HepG2 (cell line): ENCODE data around the gene MMUT. TPM values are rescaled to one million over a fixed set of nuclear protein-coding genes. Genes with fewer than 3 reads are reported as not detected.

Source experiments
- ATF7 ChIP-seq, 2 experiments: fragments of 450-650 bp in 1 of 2; sonication (generic) in 1 of 2; formaldehyde crosslinking in 1 of 2; IDR thresholded peaks; 2 replicates each; pipeline versions ENCODE4 v1.4.0 to v1.6.1; 2016 to 2020; ENCODE audit warnings: antibody characterized with exemption in 1 of 2, mild to moderate bottlenecking in 1 of 2, missing genetic modification reagents in 1 of 2
- ATRX ChIP-seq: sonication (generic); formaldehyde crosslinking; IDR thresholded peaks from 2 replicates; pipeline ENCODE4 v1.4.0; 2020; ENCODE audit warnings: missing genetic modification reagents, borderline replicate concordance
- EED ChIP-seq: sonication (generic); formaldehyde crosslinking; IDR thresholded peaks from 2 replicates; pipeline ENCODE4 v1.5.0; 2020; ENCODE audit warnings: mild to moderate bottlenecking, missing genetic modification reagents
- ELF1 ChIP-seq: sonication (generic); formaldehyde crosslinking; IDR thresholded peaks from 2 replicates; pipeline ENCODE4 v1.4.0; 2020; ENCODE audit warnings: missing genetic modification reagents
- ERF ChIP-seq: IDR thresholded peaks from 2 replicates; pipeline ENCODE4 v1.6.1; 2018; ENCODE audit warnings: missing biosample characterization, missing genetic modification reagents
- GATAD2A ChIP-seq: IDR thresholded peaks from 2 replicates; pipeline ENCODE4 v1.6.1; 2016
- HNF1A ChIP-seq, 2 experiments: sonication (generic) in 1 of 2; formaldehyde crosslinking in 1 of 2; IDR thresholded peaks; 2 replicates each; pipeline versions ENCODE4 v1.4.0 to v1.6.1; 2016 to 2020; ENCODE audit warnings: borderline replicate concordance in 1 of 2, low read depth in 1 of 2, mild to moderate bottlenecking in 1 of 2, missing genetic modification reagents in 1 of 2
- KAT7 ChIP-seq: IDR thresholded peaks from 2 replicates; pipeline ENCODE4 v1.6.1; 2018; ENCODE audit warnings: borderline replicate concordance, missing compliant biosample characterization
- KMT2A ChIP-seq: sonication (generic); formaldehyde crosslinking; IDR thresholded peaks from 2 replicates; pipeline ENCODE4 v1.4.0; 2020; ENCODE audit warnings: missing genetic modification reagents
- PREB ChIP-seq: sonication (generic); formaldehyde crosslinking; IDR thresholded peaks from 2 replicates; pipeline ENCODE4 v1.4.0; 2020; ENCODE audit warnings: missing genetic modification reagents
- REL ChIP-seq: sonication (generic); formaldehyde crosslinking; conservative IDR thresholded peaks from 2 replicates; pipeline ENCODE4 v1.8.0; 2022; ENCODE audit warnings: mild to moderate bottlenecking, missing genetic modification reagents, moderate library complexity
- TARDBP ChIP-seq: sonication (generic); formaldehyde crosslinking; IDR thresholded peaks from 2 replicates; pipeline ENCODE4 v1.8.0; 2022; ENCODE audit warnings: mild to moderate bottlenecking, missing genetic modification reagents
- THAP9 ChIP-seq: sonication (generic); formaldehyde crosslinking; IDR thresholded peaks from 2 replicates; pipeline ENCODE4; 2020; ENCODE audit warnings: missing genetic modification reagents, mild to moderate bottlenecking, borderline replicate concordance
- ZBTB2 ChIP-seq: sonication (generic); formaldehyde crosslinking; IDR thresholded peaks from 2 replicates; pipeline ENCODE4 v1.8.0; 2022; ENCODE audit warnings: low read depth, missing genetic modification reagents
- ZFP36L1 ChIP-seq: sonication (generic); formaldehyde crosslinking; IDR thresholded peaks from 2 replicates; pipeline ENCODE4 v1.8.0; 2022; ENCODE audit warnings: mild to moderate bottlenecking, missing genetic modification reagents, moderate library complexity
- ZNF768 ChIP-seq: sonication (generic); formaldehyde crosslinking; IDR thresholded peaks from 2 replicates; pipeline ENCODE4 v1.4.0; 2020; ENCODE audit warnings: missing genetic modification reagents
- ZSCAN5A ChIP-seq: sonication (generic); formaldehyde crosslinking; IDR thresholded peaks from 2 replicates; pipeline ENCODE4 v1.8.0; 2022; ENCODE audit warnings: mild to moderate bottlenecking, missing genetic modification reagents, borderline replicate concordance
- polyA plus RNA-seq, 8 experiments: library from polyadenylated mRNA; depleted of rRNA in 3 of 8; stranded (reverse) in 7 of 8; unstranded in 1 of 8; fragments of >200 nt; fragmentation: Illumina TruSeq in 4 of 8; extraction: Trizol in 4 of 8; gene quantifications; 2 replicates each; pipeline versions ENCODE4 v1.2.1 to v1.2.3, GENCODE V29; 2011 to 2016; ENCODE audit warnings: low read depth in 4 of 8, missing spikeins in 1 of 8, mixed read lengths in 1 of 8; ENCODE audit not compliant: insufficient read depth in 1 of 8
- total RNA-seq, 5 experiments: library from RNA; depleted of rRNA; stranded (reverse); fragments of >200 nt; fragmentation: Illumina TruSeq; extraction: Trizol; gene quantifications; 2 replicates each; pipeline ENCODE4 v1.2.3, GENCODE V29; 2016; ENCODE audit warnings: low read depth in 1 of 5

MMUT gene
- total and polyA plus RNA-seq, 2 of the 13 experiments (the other 11 are each of a cell fraction or from before 2014, with no cell fraction given): 16.1 to 20.5 TPM

GRCh38 chr6:49462927-49463611, at the start of gene MMUT, which contains the start of gene CENPQ (continued):
- peak; percentile 94 for TF ChIP-seq ERF (CRISPR knock-in tag)
- TF ChIP-seq KMT2A (CRISPR knock-in tag): peak; percentile 99; the same call in 1 of the 2 replicates
- peak; percentile 94 for TF ChIP-seq ZSCAN5A
- no peak for TF ChIP-seq ATF7 (IDR thresholded peaks at IDR 0.05)
- peak; percentile 87 for TF ChIP-seq ATF7 (CRISPR knock-in tag; IDR thresholded peaks at IDR 0.05)
- peak; percentile 46; the same call in 1 of the 2 replicates for TF ChIP-seq ZNF768
- no peak for TF ChIP-seq PREB (CRISPR knock-in tag)
- no peak for TF ChIP-seq ZBTB2 (CRISPR knock-in tag)
- peak; percentile 56; the same call in 1 of the 2 replicates for TF ChIP-seq ZFP36L1 (CRISPR knock-in tag)
- TF ChIP-seq TARDBP (CRISPR knock-in tag): peak; percentile 92
- TF ChIP-seq REL (CRISPR knock-in tag): no peak
- peak; percentile 74 for TF ChIP-seq HNF1A (IDR thresholded peaks at IDR 0.05; ENCODE audit: low read depth)
- peak; percentile 84; the same call in 1 of the 2 replicates for TF ChIP-seq HNF1A (CRISPR knock-in tag; IDR thresholded peaks at IDR 0.05; ENCODE audit: borderline replicate concordance)
- peak; percentile 68; the same call in 1 of the 2 replicates for TF ChIP-seq GATAD2A (CRISPR knock-in tag)
- TF ChIP-seq ATRX (CRISPR knock-in tag): no peak
- TF ChIP-seq KAT7 (CRISPR knock-in tag): peak; percentile 96; the same call in 1 of the 2 replicates
- TF ChIP-seq ELF1 (CRISPR knock-in tag): peak; percentile 99
- 0 out of 2 replicates have a peak, but pooled peaks have one; percentile 48 for TF ChIP-seq EED (CRISPR knock-in tag)
- TF ChIP-seq THAP9 (CRISPR knock-in tag): peak; percentile 83; the same call in 1 of the 2 replicates
